HEK293 (cell line): ENCODE data around the gene IFI44L.

Source experiments
- GLI4 ChIP-seq: fragments of 450-650 bp; formaldehyde crosslinking; IDR thresholded peaks from 2 replicates; pipeline ENCODE4 v1.5.1; 2016; ENCODE audit warnings: missing biosample characterization, missing genetic modification characterization
- KLF16 ChIP-seq: fragments of 450-650 bp; formaldehyde crosslinking; IDR thresholded peaks from 2 replicates; pipeline ENCODE4 v1.5.1; 2017; ENCODE audit warnings: missing biosample characterization, missing genetic modification characterization
- SCRT1 ChIP-seq: fragments of 450-650 bp; formaldehyde crosslinking; IDR thresholded peaks from 2 replicates; pipeline ENCODE4 v1.5.1; 2016; ENCODE audit warnings: missing biosample characterization, missing genetic modification characterization, borderline replicate concordance
- TRIM28 ChIP-seq: IDR thresholded peaks from 2 replicates; pipeline ENCODE4 v1.6.1; 2011; ENCODE audit warnings: low read length, control low read depth, borderline replicate concordance
- YY1 ChIP-seq: fragments of 450-650 bp; formaldehyde crosslinking; IDR thresholded peaks from 2 replicates; pipeline ENCODE4 v1.5.1; 2018; ENCODE audit warnings: missing biosample characterization, missing genetic modification characterization
- ZBTB48 ChIP-seq: fragments of 450-650 bp; formaldehyde crosslinking; IDR thresholded peaks from 2 replicates; pipeline ENCODE4 v1.5.1; 2016; ENCODE audit warnings: missing biosample characterization, missing genetic modification characterization
- ZNF354C ChIP-seq: fragments of 450-650 bp; formaldehyde crosslinking; IDR thresholded peaks from 2 replicates; pipeline ENCODE4 v1.5.1; 2016; ENCODE audit warnings: missing biosample characterization, missing genetic modification characterization, low read depth, borderline replicate concordance
- ZNF426 ChIP-seq: fragments of 450-650 bp; formaldehyde crosslinking; IDR thresholded peaks from 2 replicates; pipeline ENCODE4 v1.5.1; 2017; ENCODE audit warnings: missing biosample characterization, missing genetic modification characterization, mild to moderate bottlenecking, inconsistent platforms, moderate library complexity
- ZNF558 ChIP-seq: fragments of 450-650 bp; formaldehyde crosslinking; IDR thresholded peaks from 2 replicates; pipeline ENCODE4 v1.5.1; 2016; ENCODE audit warnings: missing biosample characterization, missing genetic modification characterization
- ZNF626 ChIP-seq: fragments of 450-650 bp; sonication (Bioruptor Pico); formaldehyde crosslinking; IDR thresholded peaks from 2 replicates; pipeline ENCODE4 v1.5.1; 2018; ENCODE audit warnings: missing biosample characterization, missing genetic modification characterization, inconsistent platforms
- TF ChIP-seq, protein P1 (sequence below): fragments of 450-650 bp; formaldehyde crosslinking; IDR thresholded peaks from 2 replicates; pipeline ENCODE4 v1.5.1; 2016; ENCODE audit warnings: missing biosample characterization, missing genetic modification characterization
- TF ChIP-seq, protein P2 (sequence below): sonication (generic); formaldehyde crosslinking; IDR thresholded peaks from 2 replicates; pipeline ENCODE4 v1.8.1; 2022; ENCODE audit warnings: mild to moderate bottlenecking, moderate library complexity, missing genetic modification reagents
- TF ChIP-seq, protein P3 (sequence below): fragments of 450-650 bp; formaldehyde crosslinking; IDR thresholded peaks from 2 replicates; pipeline ENCODE4 v1.5.1; 2016; ENCODE audit warnings: missing biosample characterization, missing genetic modification characterization
- TF ChIP-seq, protein P4 (sequence below): fragments of 450-650 bp; formaldehyde crosslinking; IDR thresholded peaks from 2 replicates; pipeline ENCODE4 v1.5.1; 2016; ENCODE audit warnings: missing biosample characterization, missing genetic modification characterization

DNA sequence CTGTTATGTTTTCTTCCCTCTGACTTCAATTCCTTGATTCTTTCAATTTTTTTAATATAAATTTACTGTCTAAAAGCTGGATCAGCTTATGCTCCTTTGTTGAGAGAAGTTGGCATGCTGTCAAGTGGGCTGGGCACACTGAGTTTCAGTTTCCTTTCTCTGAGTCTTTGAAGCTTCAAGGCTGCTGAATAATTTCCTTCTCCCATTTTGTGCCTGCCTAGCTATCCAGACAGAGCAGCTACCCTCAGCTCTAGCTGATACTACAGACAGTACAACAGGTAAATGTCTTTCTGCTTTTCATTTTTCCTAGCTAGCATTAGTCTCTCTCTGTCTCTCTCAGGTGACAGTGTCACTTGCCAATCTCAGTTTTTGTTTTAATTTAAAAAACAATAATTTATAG lies 29.4 kb downstream of the IFI44L start, which contains the start of gene IFI44:
- TF ChIP-seq, protein P1, sequence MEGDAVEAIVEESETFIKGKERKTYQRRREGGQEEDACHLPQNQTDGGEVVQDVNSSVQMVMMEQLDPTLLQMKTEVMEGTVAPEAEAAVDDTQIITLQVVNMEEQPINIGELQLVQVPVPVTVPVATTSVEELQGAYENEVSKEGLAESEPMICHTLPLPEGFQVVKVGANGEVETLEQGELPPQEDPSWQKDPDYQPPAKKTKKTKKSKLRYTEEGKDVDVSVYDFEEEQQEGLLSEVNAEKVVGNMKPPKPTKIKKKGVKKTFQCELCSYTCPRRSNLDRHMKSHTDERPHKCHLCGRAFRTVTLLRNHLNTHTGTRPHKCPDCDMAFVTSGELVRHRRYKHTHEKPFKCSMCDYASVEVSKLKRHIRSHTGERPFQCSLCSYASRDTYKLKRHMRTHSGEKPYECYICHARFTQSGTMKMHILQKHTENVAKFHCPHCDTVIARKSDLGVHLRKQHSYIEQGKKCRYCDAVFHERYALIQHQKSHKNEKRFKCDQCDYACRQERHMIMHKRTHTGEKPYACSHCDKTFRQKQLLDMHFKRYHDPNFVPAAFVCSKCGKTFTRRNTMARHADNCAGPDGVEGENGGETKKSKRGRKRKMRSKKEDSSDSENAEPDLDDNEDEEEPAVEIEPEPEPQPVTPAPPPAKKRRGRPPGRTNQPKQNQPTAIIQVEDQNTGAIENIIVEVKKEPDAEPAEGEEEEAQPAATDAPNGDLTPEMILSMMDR (tag by site-specific recombination), result no peak
- no peak for TF ChIP-seq ZBTB48
- TF ChIP-seq SCRT1 (tag by site-specific recombination), result no peak
- TF ChIP-seq YY1 (tag by site-specific recombination), result no peak
- no peak for TF ChIP-seq ZNF426 (tag by site-specific recombination)
- TF ChIP-seq, protein P2, sequence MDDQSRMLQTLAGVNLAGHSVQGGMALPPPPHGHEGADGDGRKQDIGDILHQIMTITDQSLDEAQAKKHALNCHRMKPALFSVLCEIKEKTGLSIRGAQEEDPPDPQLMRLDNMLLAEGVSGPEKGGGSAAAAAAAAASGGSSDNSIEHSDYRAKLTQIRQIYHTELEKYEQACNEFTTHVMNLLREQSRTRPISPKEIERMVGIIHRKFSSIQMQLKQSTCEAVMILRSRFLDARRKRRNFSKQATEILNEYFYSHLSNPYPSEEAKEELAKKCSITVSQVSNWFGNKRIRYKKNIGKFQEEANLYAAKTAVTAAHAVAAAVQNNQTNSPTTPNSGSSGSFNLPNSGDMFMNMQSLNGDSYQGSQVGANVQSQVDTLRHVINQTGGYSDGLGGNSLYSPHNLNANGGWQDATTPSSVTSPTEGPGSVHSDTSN (CRISPR knock-in tag), result no peak
- TF ChIP-seq GLI4, result no peak
- TF ChIP-seq ZNF626 (tag by site-specific recombination), result no peak
- TF ChIP-seq, protein P3, sequence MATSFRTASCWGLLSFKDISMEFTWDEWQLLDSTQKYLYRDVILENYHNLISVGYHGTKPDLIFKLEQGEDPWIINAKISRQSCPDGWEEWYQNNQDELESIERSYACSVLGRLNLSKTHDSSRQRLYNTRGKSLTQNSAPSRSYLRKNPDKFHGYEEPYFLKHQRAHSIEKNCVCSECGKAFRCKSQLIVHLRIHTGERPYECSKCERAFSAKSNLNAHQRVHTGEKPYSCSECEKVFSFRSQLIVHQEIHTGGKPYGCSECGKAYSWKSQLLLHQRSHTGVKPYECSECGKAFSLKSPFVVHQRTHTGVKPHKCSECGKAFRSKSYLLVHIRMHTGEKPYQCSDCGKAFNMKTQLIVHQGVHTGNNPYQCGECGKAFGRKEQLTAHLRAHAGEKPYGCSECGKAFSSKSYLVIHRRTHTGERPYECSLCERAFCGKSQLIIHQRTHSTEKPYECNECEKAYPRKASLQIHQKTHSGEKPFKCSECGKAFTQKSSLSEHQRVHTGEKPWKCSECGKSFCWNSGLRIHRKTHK (tag by site-specific recombination), result no peak
- TF ChIP-seq, protein P4, sequence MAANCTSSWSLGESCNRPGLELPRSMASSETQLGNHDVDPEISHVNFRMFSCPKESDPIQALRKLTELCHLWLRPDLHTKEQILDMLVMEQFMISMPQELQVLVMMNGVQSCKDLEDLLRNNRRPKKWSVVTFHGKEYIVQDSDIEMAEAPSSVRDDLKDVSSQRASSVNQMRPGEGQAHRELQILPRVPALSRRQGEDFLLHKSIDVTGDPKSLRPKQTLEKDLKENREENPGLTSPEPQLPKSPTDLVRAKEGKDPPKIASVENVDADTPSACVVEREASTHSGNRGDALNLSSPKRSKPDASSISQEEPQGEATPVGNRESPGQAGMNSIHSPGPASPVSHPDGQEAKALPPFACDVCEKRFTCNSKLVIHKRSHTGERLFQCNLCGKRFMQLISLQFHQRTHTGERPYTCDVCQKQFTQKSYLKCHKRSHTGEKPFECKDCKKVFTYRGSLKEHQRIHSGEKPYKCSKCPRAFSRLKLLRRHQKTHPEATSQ (tag by site-specific recombination), result no peak
- TF ChIP-seq ZNF354C (tag by site-specific recombination), result no peak
- no peak for TF ChIP-seq ZNF558 (tag by site-specific recombination)
- TF ChIP-seq KLF16 (tag by site-specific recombination), result no peak
- no peak for TF ChIP-seq TRIM28
